IPS DF 4.7 (cell line): ENCODE measurements around the gene LEF1.

Source experiments
- DNase-seq: peaks from one replicate; pipeline ENCODE4 v3.0.0-alpha.2; 2013; ENCODE audit warnings: low spot score; ENCODE audit errors: extremely low read depth

LEF1 gene

GRCh38 chr4:108168671-108169523 lies at the start of gene LEF1:
TSS of gene LEF1 (minus strand) at chr4:108168932. CDS start at chr4:108167767, 1,165 bp downstream.
- no peak for DNase-seq

GRCh38 chr4:108216510-108216909 lies 47.8 kb upstream of the LEF1 start:
- no peak for DNase-seq

GRCh38 chr4:108215055-108215454 lies 46.3 kb upstream of the LEF1 start:
- no peak for DNase-seq

GRCh38 chr4:108213723-108214122 lies 45.0 kb upstream of the LEF1 start:
- DNase-seq = no peak

GRCh38 chr4:108213308-108213707 lies 44.6 kb upstream of the LEF1 start:
- DNase-seq = no peak

- DNase-seq = no peak
Measured at GRCh38 chr4:108210989-108211835, 42.5 kb upstream of the LEF1 start.

GRCh38 chr4:108209489-108209888 lies 40.8 kb upstream of the LEF1 start:
- DNase-seq = no peak

- DNase-seq = no peak
Measured at GRCh38 chr4:108205859-108206258, 37.1 kb upstream of the LEF1 start.

GRCh38 chr4:108204518-108204917 lies 35.8 kb upstream of the LEF1 start:
- no peak for DNase-seq

- no peak for DNase-seq
Measured at GRCh38 chr4:108203377-108203776, 34.6 kb upstream of the LEF1 start.

GRCh38 chr4:108201774-108202173 lies 33.0 kb upstream of the LEF1 start:
- DNase-seq = no peak

GRCh38 chr4:108199881-108200280 lies 31.1 kb upstream of the LEF1 start:
- DNase-seq = no peak

GRCh38 chr4:108193886-108194672 lies 25.3 kb upstream of the LEF1 start:
- DNase-seq = no peak

GRCh38 chr4:108192935-108193334 lies 24.2 kb upstream of the LEF1 start:
- DNase-seq = no peak

- no peak for DNase-seq
Measured at GRCh38 chr4:108192056-108192455, 23.3 kb upstream of the LEF1 start.

- no peak for DNase-seq
Measured at GRCh38 chr4:108191269-108191914, 22.7 kb upstream of the LEF1 start.

- no peak for DNase-seq
Measured at GRCh38 chr4:108188770-108189169, 20.0 kb upstream of the LEF1 start.

GRCh38 chr4:108185252-108185651 lies 16.5 kb upstream of the LEF1 start:
- no peak for DNase-seq

- DNase-seq = no peak
Measured at GRCh38 chr4:108184453-108185049, 15.8 kb upstream of the LEF1 start.

- DNase-seq = no peak
Measured at GRCh38 chr4:108181704-108182103, 13.0 kb upstream of the LEF1 start.

- no peak for DNase-seq
Measured at GRCh38 chr4:108180513-108180912, 11.8 kb upstream of the LEF1 start.
